ENCODE measurements around the gene HIPK2. TPM values are rescaled to one million over a fixed set of nuclear protein-coding genes. Genes with fewer than 3 reads are reported as not detected.
A peak's percentile ranks its signal among the peaks of the same experiment; 100 is the strongest.

The HIPK2 gene
- total RNA-seq, 2 donors from 2014 or later, result 49.4 to 68.5 TPM

- Histone ChIP-seq H3K36me3 (no peaks in the 10 kb centered on the region), H3K27ac (peak overlapping the region in 1 of 2 donors; percentile 94), H3K4me3 (no peak overlapping the region), H3K9me3 (no peaks in the 10 kb centered on the region), H3K4me1 (ENCODE audit: control insufficient read depth in 1 of 2, low read depth in 2 of 2) (peaks cover 51 to 98% of the 10 kb centered on the region in 2 donors), H3K27me3 (replicated peaks; ENCODE audit: insufficient read depth) (no peaks in the 10 kb centered on the region)
- no peak for TF ChIP-seq CTCF (IDR thresholded peaks at IDR 0.05)
- ATAC-seq (ENCODE audit: insufficient number of reproducible peaks, low FRiP score, low read depth), result no peak
- no peak for DNase-seq (ENCODE audit: low spot score)
Observed at GRCh38 chr7:139741789-139742344, 35.9 kb downstream of the HIPK2 start.

- ATAC-seq (ENCODE audit: insufficient number of reproducible peaks, low FRiP score, low read depth) (no peak), DNase-seq (ENCODE audit: low spot score) (no peak)
- no peak overlapping the region for H3K4me3 ChIP-seq
- no peaks in the 10 kb centered on the region for H3K9me3 ChIP-seq
- TF ChIP-seq CTCF (IDR thresholded peaks at IDR 0.05), result no peak
- H3K4me1 ChIP-seq (ENCODE audit: control insufficient read depth in 1 of 2, low read depth in 2 of 2), result peaks cover 49 to 98% of the 10 kb centered on the region in 2 donors
- no peaks in the 10 kb centered on the region for H3K36me3 ChIP-seq
- peak overlapping the region; percentile 75 to 94 for H3K27ac ChIP-seq
- no peaks in the 10 kb centered on the region for H3K27me3 ChIP-seq (replicated peaks; ENCODE audit: insufficient read depth)
Observed at GRCh38 chr7:139741239-139741638, 36.6 kb downstream of the HIPK2 start.

GRCh38 chr7:139739863-139740597 lies 37.8 kb downstream of the HIPK2 start:
- no peak for DNase-seq (ENCODE audit: low spot score)
- peaks cover 50 to 98% of the 10 kb centered on the region in 2 donors for H3K4me1 ChIP-seq (ENCODE audit: control insufficient read depth in 1 of 2, low read depth in 2 of 2)
- no peaks in the 10 kb centered on the region for H3K9me3 ChIP-seq
- H3K36me3 ChIP-seq, result no peaks in the 10 kb centered on the region
- H3K27me3 ChIP-seq (replicated peaks; ENCODE audit: insufficient read depth), result no peaks in the 10 kb centered on the region
- ATAC-seq (ENCODE audit: insufficient number of reproducible peaks, low FRiP score, low read depth), result no peak
- H3K4me3 ChIP-seq, result no peak overlapping the region
- peak overlapping the region; percentile 57 to 94 for H3K27ac ChIP-seq
- TF ChIP-seq CTCF (IDR thresholded peaks at IDR 0.05), result no peak

- DNase-seq (ENCODE audit: low spot score) (no peak), ATAC-seq (ENCODE audit: insufficient number of reproducible peaks, low FRiP score, low read depth) (no peak)
- no peak for TF ChIP-seq CTCF (IDR thresholded peaks at IDR 0.05)
- H3K4me3 ChIP-seq, result no peak overlapping the region
- peak overlapping the region; percentile 92 to 94 for H3K27ac ChIP-seq
- peaks cover 48 to 95% of the 10 kb centered on the region in 2 donors for H3K4me1 ChIP-seq (ENCODE audit: control insufficient read depth in 1 of 2, low read depth in 2 of 2)
- H3K36me3 ChIP-seq, result no peaks in the 10 kb centered on the region
- H3K9me3 ChIP-seq, result no peaks in the 10 kb centered on the region
- H3K27me3 ChIP-seq (replicated peaks; ENCODE audit: insufficient read depth), result no peaks in the 10 kb centered on the region
Observed at GRCh38 chr7:139738772-139739171, 39.0 kb downstream of the HIPK2 start.

- no peaks in the 10 kb centered on the region for H3K9me3 ChIP-seq
- no peaks in the 10 kb centered on the region for H3K36me3 ChIP-seq
- no peaks in the 10 kb centered on the region for H3K27me3 ChIP-seq (replicated peaks; ENCODE audit: insufficient read depth)
- no peak for ATAC-seq (ENCODE audit: insufficient number of reproducible peaks, low FRiP score, low read depth)
- TF ChIP-seq CTCF (IDR thresholded peaks at IDR 0.05), result no peak
- H3K4me3 ChIP-seq, result no peak overlapping the region
- H3K27ac ChIP-seq, result peak overlapping the region; percentile 92 to 94
- DNase-seq (ENCODE audit: low spot score), result no peak
- H3K4me1 ChIP-seq (ENCODE audit: control insufficient read depth in 1 of 2, low read depth in 2 of 2), result peaks cover 55 to 95% of the 10 kb centered on the region in 2 donors
Observed at GRCh38 chr7:139738101-139738489, 39.7 kb downstream of the HIPK2 start.
